Measurements from ENCODE around the gene SLC12A6.

DNA sequence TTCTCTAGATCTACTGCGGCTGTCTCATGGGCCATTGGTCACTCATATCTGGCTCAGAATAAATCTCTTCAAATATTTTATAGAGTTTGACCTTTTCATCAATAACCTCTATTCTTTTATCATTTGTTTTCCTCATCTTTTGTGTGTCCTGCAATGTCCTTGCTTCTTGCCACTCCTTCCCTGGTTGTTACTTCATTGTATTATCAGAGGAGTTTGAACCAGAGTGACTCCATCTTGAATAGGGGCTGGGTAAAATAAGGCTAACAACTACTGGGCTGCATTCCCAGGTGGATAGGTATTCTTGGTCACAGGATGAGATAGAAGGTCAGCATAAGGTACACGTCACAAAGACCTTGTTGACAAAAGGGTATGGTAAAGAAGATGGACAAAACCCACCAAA, 39.3 kb upstream of the SLC12A6 start:
- TF ChIP-seq POLR2AphosphoS5 (IDR thresholded peaks at IDR 0.05), result no peak
- TF ChIP-seq, protein P1, sequence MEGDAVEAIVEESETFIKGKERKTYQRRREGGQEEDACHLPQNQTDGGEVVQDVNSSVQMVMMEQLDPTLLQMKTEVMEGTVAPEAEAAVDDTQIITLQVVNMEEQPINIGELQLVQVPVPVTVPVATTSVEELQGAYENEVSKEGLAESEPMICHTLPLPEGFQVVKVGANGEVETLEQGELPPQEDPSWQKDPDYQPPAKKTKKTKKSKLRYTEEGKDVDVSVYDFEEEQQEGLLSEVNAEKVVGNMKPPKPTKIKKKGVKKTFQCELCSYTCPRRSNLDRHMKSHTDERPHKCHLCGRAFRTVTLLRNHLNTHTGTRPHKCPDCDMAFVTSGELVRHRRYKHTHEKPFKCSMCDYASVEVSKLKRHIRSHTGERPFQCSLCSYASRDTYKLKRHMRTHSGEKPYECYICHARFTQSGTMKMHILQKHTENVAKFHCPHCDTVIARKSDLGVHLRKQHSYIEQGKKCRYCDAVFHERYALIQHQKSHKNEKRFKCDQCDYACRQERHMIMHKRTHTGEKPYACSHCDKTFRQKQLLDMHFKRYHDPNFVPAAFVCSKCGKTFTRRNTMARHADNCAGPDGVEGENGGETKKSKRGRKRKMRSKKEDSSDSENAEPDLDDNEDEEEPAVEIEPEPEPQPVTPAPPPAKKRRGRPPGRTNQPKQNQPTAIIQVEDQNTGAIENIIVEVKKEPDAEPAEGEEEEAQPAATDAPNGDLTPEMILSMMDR (IDR thresholded peaks at IDR 0.05), result no peak
- TF ChIP-seq POLR2A (IDR thresholded peaks at IDR 0.05), result no peak

All from sigmoid colon (tissue), 4 donors.